Natural killer cell (primary cell): ENCODE results near the gene LRRC1. TPM values are rescaled to one million over a fixed set of nuclear protein-coding genes. Genes with fewer than 3 reads are reported as not detected.

Source experiments
- ATAC-seq, 3 donors: fragments of 150-1000 bp in 2 of 3; fragments of 200-7000 bp in 1 of 3; cut with Tn5 transposase; 1 replicate in 1 of 3; 2 replicates in 2 of 3; pipeline ENCODE4 v1.10.0; 2021; ENCODE audit warnings: mild to moderate bottlenecking in 2 of 3, moderate library complexity in 2 of 3
- DNase-seq, 2 donors: peaks; one replicate each; pipeline versions ENCODE4 v3.0.0 to v3.0.0-alpha.2; 2013 to 2021; ENCODE audit warnings: mixed read lengths in 1 of 2
- H3K27ac ChIP-seq: one replicate; pipeline ENCODE4 v1.5.1; 2013; ENCODE audit warnings: mild to moderate bottlenecking, low read length
- H3K27me3 ChIP-seq: one replicate; pipeline ENCODE4 v1.6.1; 2013; ENCODE audit warnings: low read length; ENCODE audit not compliant: control insufficient read depth, insufficient read depth
- H3K36me3 ChIP-seq: one replicate; pipeline ENCODE4 v1.6.1; 2013; ENCODE audit warnings: low read length; ENCODE audit not compliant: control insufficient read depth, insufficient read depth
- H3K4me1 ChIP-seq: one replicate; pipeline ENCODE4 v1.6.1; 2013; ENCODE audit warnings: low read length; ENCODE audit not compliant: control insufficient read depth, insufficient read depth
- H3K4me3 ChIP-seq: one replicate; pipeline ENCODE4 v1.5.1; 2013; ENCODE audit warnings: low read length
- H3K9me3 ChIP-seq: one replicate; pipeline ENCODE4 v1.6.1; 2013; ENCODE audit warnings: low read length; ENCODE audit not compliant: control insufficient read depth, insufficient read depth
- H3K27ac Mint-ChIP-seq, 2 donors: one replicate each; pipeline ENCODE4 v1.8.0; 2022; ENCODE audit warnings: mild to moderate bottlenecking in 2 of 2, mixed read lengths in 2 of 2, moderate library complexity in 1 of 2
- H3K27me3 Mint-ChIP-seq, 2 donors: one replicate each; pipeline ENCODE4 v1.8.0; 2022; ENCODE audit warnings: low read depth in 2 of 2, mixed read lengths in 2 of 2
- H3K36me3 Mint-ChIP-seq: one replicate; pipeline ENCODE4 v1.8.0; 2022; ENCODE audit warnings: mixed read lengths
- H3K4me1 Mint-ChIP-seq, 2 donors: one replicate each; pipeline ENCODE4 v1.8.0; 2022; ENCODE audit warnings: mixed read lengths in 2 of 2
- H3K4me3 Mint-ChIP-seq: one replicate; pipeline ENCODE4 v1.8.0; 2022; ENCODE audit warnings: mild to moderate bottlenecking, moderate library complexity, mixed read lengths
- H3K9me3 Mint-ChIP-seq, 2 donors: one replicate each; pipeline ENCODE4 v1.8.0; 2022; ENCODE audit warnings: mixed read lengths in 2 of 2
- CTCF ChIP-seq: fragments of 200-600 bp; IDR thresholded peaks from one replicate; pipeline ENCODE4 v1.8.0; 2022; ENCODE audit warnings: antibody characterized with exemption
- WGBS: methylation state at CpG from one replicate; pipeline ENCODE4 v1.1.7; 2013; ENCODE audit warnings: missing lambda C conversion rate; ENCODE audit not compliant: insufficient coverage; 5-methylcytosine and 5-hydroxymethylcytosine counted together
- intact Hi-C: fragments of 100-400 bp; cut with micrococcal nuclease; formaldehyde crosslinking; loops from one replicate; pipeline ENCODE4 v1.14.2; 2022
- total RNA-seq, 4 donors: library from RNA; stranded (reverse); fragments of 120-200 nt in 1 of 4; gene quantifications; one replicate each; pipeline versions ENCODE4 v1.2.3 to v1.2.4, GENCODE V29; 2013 to 2022

Gene LRRC1
- total RNA-seq, 3 donors from 2014 or later (not counting 1 experiment from before 2014, with no cell fraction given), result 2.0 to 5.6 (median 3.7) TPM

- H3K27ac Mint-ChIP-seq, result no peak overlapping the region
- Histone ChIP-seq H3K4me3 (no peak overlapping the region), H3K4me1 (no peaks in the 10 kb centered on the region), H3K9me3 (no peaks in the 10 kb centered on the region), H3K27me3 (no peaks in the 10 kb centered on the region), H3K27ac (no peak overlapping the region), H3K36me3 (no peaks in the 10 kb centered on the region)
- H3K4me3 Mint-ChIP-seq, result no peak overlapping the region
- 94% methylated on average over 4 of the region's 5 CpGs for WGBS
- no peak for ATAC-seq
- no peaks in the 10 kb centered on the region for H3K4me1 Mint-ChIP-seq
- no peak for TF ChIP-seq CTCF
- intact Hi-C loops, result no loop called here
- peaks cover 7% of the 10 kb centered on the region for H3K36me3 Mint-ChIP-seq
- peaks cover 0 to 5% of the 10 kb centered on the region in 2 donors for H3K9me3 Mint-ChIP-seq
- H3K27me3 Mint-ChIP-seq, result peaks cover 8 to 13% of the 10 kb centered on the region in 2 donors
- no peak for DNase-seq
These were observed 149.7 kb downstream of the LRRC1 start for GRCh38 chr6:53944543-53944942.

- Mint-ChIP-seq H3K27ac (no peak overlapping the region), H3K9me3 (peaks cover 0 to 4% of the 10 kb centered on the region in 2 donors), H3K27me3 (peaks cover 8 to 13% of the 10 kb centered on the region in 2 donors), H3K4me1 (no peaks in the 10 kb centered on the region), H3K36me3 (peaks cover 7% of the 10 kb centered on the region), H3K4me3 (no peak overlapping the region)
- intact Hi-C loops, result no loop called here
- WGBS, result 74% methylated on average over 3 of the region's 4 CpGs
- DNase-seq (no peak), ATAC-seq (no peak)
- no peaks in the 10 kb centered on the region for H3K9me3 ChIP-seq
- no peaks in the 10 kb centered on the region for H3K4me1 ChIP-seq
- no peak for TF ChIP-seq CTCF
- no peak overlapping the region for H3K27ac ChIP-seq
- no peaks in the 10 kb centered on the region for H3K36me3 ChIP-seq
- H3K27me3 ChIP-seq, result no peaks in the 10 kb centered on the region
- no peak overlapping the region for H3K4me3 ChIP-seq
These were observed 151.1 kb downstream of the LRRC1 start for GRCh38 chr6:53945765-53946407.

GRCh38 chr6:53947780-53948179 is 153.0 kb downstream of the LRRC1 start:
- no peak overlapping the region for H3K27ac ChIP-seq
- no peaks in the 10 kb centered on the region for H3K4me1 ChIP-seq
- intact Hi-C loops, result no loop called here
- WGBS, result 100% methylated on average over 1 of the region's 1 CpG
- Mint-ChIP-seq H3K4me3 (no peak overlapping the region), H3K4me1 (no peaks in the 10 kb centered on the region), H3K36me3 (peaks cover 7% of the 10 kb centered on the region), H3K27me3 (peaks cover 8 to 13% of the 10 kb centered on the region in 2 donors), H3K27ac (no peak overlapping the region), H3K9me3 (peaks cover 0 to 4% of the 10 kb centered on the region in 2 donors)
- no peak for TF ChIP-seq CTCF
- H3K36me3 ChIP-seq, result no peaks in the 10 kb centered on the region
- no peak for DNase-seq
- no peaks in the 10 kb centered on the region for H3K9me3 ChIP-seq
- no peak overlapping the region for H3K4me3 ChIP-seq
- no peaks in the 10 kb centered on the region for H3K27me3 ChIP-seq
- ATAC-seq, result no peak

GRCh38 chr6:53951383-53951782 is 156.6 kb downstream of the LRRC1 start:
- H3K4me1 Mint-ChIP-seq, result no peaks in the 10 kb centered on the region
- H3K9me3 Mint-ChIP-seq, result peaks cover 0 to 4% of the 10 kb centered on the region in 2 donors
- Histone ChIP-seq H3K9me3 (no peaks in the 10 kb centered on the region), H3K27me3 (no peaks in the 10 kb centered on the region), H3K36me3 (no peaks in the 10 kb centered on the region), H3K4me1 (no peaks in the 10 kb centered on the region), H3K27ac (no peak overlapping the region), H3K4me3 (no peak overlapping the region)
- peaks cover 8 to 13% of the 10 kb centered on the region in 2 donors for H3K27me3 Mint-ChIP-seq
- 82% methylated on average over 3 of the region's 3 CpGs for WGBS
- ATAC-seq (no peak), DNase-seq (no peak)
- intact Hi-C loops, result no loop called here
- no peak for TF ChIP-seq CTCF
- no peak overlapping the region for H3K27ac Mint-ChIP-seq
- no peak overlapping the region for H3K4me3 Mint-ChIP-seq
- peaks cover 7% of the 10 kb centered on the region for H3K36me3 Mint-ChIP-seq
